Glutamatergic neuron (in vitro differentiated cells): ENCODE data around the gene GYG1. TPM values are rescaled to one million over a fixed set of nuclear protein-coding genes. Genes with fewer than 3 reads are reported as not detected.

Source experiments
- DNase-seq: peaks from one replicate; pipeline ENCODE4 v3.0.0; 2022
- H3K27ac Mint-ChIP-seq: one replicate; pipeline ENCODE4 v1.8.0; 2020; ENCODE audit warnings: mild to moderate bottlenecking, mixed read lengths, inconsistent platforms; ENCODE audit not compliant: unreplicated experiment
- H3K27me3 Mint-ChIP-seq: one replicate; pipeline ENCODE4 v1.8.0; 2020; ENCODE audit warnings: mild to moderate bottlenecking, moderate library complexity, mixed read lengths, inconsistent platforms; ENCODE audit not compliant: unreplicated experiment
- H3K36me3 Mint-ChIP-seq: one replicate; pipeline ENCODE4 v1.8.0; 2020; ENCODE audit warnings: mild to moderate bottlenecking, mixed read lengths, inconsistent platforms; ENCODE audit not compliant: unreplicated experiment
- H3K4me1 Mint-ChIP-seq: one replicate; pipeline ENCODE4 v1.8.0; 2020; ENCODE audit warnings: mild to moderate bottlenecking, low read depth, mixed read lengths, inconsistent platforms; ENCODE audit not compliant: unreplicated experiment
- H3K4me3 Mint-ChIP-seq: one replicate; pipeline ENCODE4 v1.8.0; 2020; ENCODE audit warnings: mild to moderate bottlenecking, mixed read lengths, inconsistent platforms; ENCODE audit not compliant: unreplicated experiment
- H3K9me3 Mint-ChIP-seq: one replicate; pipeline ENCODE4 v1.8.0; 2020; ENCODE audit warnings: mild to moderate bottlenecking, moderate library complexity, mixed read lengths, inconsistent platforms; ENCODE audit not compliant: unreplicated experiment
- total RNA-seq: library from RNA; stranded (reverse); fragmentation: NEBNext Ultra II Directional; extraction: Animal tissue kit (Norgen Biotek cat#: 25700); gene quantifications from one replicate; pipeline ENCODE4 v1.2.1, GENCODE V29; 2021; ENCODE audit not compliant: unreplicated experiment
- TF ChIP-seq, protein P1 (sequence below): fragments of 200-600 bp; sonication (generic); IDR thresholded peaks from one replicate; pipeline ENCODE4 v1.5.0; 2021; ENCODE audit not compliant: partially characterized antibody, unreplicated experiment

The GYG1 gene
- total RNA-seq, 1 donor from 2014 or later: 27.3 TPM

DNA sequence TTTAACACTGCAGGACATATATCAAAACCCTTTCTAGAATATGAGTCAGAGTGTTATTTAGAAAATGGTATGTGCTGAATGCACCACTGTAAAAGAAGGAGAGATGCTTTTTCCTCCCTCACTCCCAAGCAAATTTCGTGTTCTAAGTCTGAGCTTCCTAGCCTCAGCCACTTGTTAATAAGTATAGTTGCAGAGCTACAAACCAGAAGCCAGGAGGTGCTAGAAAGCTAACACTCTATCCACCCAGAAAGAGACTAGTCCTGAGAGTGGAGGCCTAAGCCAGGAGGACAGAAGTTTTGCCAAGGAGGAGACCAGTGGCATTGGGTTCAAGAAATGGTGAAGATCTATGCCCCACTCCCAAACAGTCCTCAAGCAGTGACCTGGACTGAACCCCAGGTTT lies 40.5 kb upstream of the GYG1 start:
- no peak overlapping the region for H3K4me3 Mint-ChIP-seq
- H3K27me3 Mint-ChIP-seq: no peaks in the 10 kb centered on the region
- no peaks in the 10 kb centered on the region for H3K36me3 Mint-ChIP-seq
- H3K9me3 Mint-ChIP-seq: no peaks in the 10 kb centered on the region
- H3K4me1 Mint-ChIP-seq: peaks cover 2% of the 10 kb centered on the region
- no peak for DNase-seq
- no peak overlapping the region for H3K27ac Mint-ChIP-seq
- TF ChIP-seq, protein P1, sequence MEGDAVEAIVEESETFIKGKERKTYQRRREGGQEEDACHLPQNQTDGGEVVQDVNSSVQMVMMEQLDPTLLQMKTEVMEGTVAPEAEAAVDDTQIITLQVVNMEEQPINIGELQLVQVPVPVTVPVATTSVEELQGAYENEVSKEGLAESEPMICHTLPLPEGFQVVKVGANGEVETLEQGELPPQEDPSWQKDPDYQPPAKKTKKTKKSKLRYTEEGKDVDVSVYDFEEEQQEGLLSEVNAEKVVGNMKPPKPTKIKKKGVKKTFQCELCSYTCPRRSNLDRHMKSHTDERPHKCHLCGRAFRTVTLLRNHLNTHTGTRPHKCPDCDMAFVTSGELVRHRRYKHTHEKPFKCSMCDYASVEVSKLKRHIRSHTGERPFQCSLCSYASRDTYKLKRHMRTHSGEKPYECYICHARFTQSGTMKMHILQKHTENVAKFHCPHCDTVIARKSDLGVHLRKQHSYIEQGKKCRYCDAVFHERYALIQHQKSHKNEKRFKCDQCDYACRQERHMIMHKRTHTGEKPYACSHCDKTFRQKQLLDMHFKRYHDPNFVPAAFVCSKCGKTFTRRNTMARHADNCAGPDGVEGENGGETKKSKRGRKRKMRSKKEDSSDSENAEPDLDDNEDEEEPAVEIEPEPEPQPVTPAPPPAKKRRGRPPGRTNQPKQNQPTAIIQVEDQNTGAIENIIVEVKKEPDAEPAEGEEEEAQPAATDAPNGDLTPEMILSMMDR: no peak

DNA sequence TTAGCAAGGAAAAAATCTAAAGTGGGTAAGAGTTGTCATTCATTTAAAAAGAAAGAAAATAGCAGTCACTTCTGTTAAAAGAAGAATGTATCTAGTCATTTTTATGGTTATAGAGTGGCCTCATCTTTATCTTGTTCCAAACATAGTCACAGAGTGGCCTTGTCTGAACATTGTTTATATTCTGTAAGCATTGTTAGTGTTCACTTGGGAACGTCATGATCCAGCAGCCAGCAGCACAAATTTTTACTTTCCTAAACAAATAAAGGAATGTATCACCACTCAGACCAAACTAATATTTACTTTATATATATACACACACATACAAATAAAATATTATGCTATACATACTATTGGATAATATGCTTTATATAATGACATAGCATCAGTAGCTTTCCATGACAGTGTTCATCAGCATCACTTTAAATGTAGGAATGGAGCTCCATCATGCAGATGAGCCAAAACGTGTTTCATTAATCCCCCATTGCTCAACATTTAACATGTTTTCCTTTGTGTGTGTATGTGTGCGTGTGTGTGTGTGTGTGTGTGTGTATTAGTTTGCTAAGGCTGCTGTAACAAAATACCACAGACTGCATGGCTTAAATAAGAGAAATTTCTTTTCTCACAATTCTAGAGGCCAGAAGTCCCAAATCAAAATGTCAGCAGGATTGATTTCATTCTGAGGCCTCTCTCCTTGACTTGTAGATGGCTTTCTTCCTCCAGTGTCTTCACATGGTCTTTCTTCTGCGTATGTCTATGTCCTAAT lies 39.6 kb upstream of the GYG1 start:
- H3K9me3 Mint-ChIP-seq: no peaks in the 10 kb centered on the region
- H3K4me3 Mint-ChIP-seq: no peak overlapping the region
- no peaks in the 10 kb centered on the region for H3K36me3 Mint-ChIP-seq
- H3K4me1 Mint-ChIP-seq: peaks cover 4% of the 10 kb centered on the region
- no peak for DNase-seq
- TF ChIP-seq, protein P1: no peak
- no peak overlapping the region for H3K27ac Mint-ChIP-seq
- H3K27me3 Mint-ChIP-seq: no peaks in the 10 kb centered on the region

DNA sequence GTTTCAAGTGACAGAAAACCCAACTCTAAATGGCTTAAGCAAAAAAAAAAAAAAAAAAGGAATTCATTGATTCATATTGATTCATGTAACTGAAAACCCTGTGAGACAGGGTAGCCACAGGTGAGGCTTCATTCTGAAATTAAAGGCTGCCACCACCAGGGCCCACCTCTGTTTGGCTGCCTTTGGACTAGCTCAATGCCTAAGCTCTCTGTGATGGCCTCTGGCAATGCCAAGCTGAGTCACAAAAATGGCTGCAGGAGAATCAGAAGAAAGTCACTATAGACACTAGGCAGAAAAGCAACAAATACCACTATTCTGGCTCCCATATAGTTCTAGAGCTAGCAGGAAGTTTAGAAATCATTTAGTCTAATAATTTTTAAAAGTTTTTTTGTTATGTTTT lies 38.2 kb upstream of the GYG1 start:
- H3K9me3 Mint-ChIP-seq: no peaks in the 10 kb centered on the region
- no peaks in the 10 kb centered on the region for H3K36me3 Mint-ChIP-seq
- no peak for DNase-seq
- TF ChIP-seq, protein P1: no peak
- H3K4me1 Mint-ChIP-seq: peaks cover 4% of the 10 kb centered on the region
- H3K4me3 Mint-ChIP-seq: no peak overlapping the region
- H3K27me3 Mint-ChIP-seq: no peaks in the 10 kb centered on the region
- H3K27ac Mint-ChIP-seq: no peak overlapping the region

DNA sequence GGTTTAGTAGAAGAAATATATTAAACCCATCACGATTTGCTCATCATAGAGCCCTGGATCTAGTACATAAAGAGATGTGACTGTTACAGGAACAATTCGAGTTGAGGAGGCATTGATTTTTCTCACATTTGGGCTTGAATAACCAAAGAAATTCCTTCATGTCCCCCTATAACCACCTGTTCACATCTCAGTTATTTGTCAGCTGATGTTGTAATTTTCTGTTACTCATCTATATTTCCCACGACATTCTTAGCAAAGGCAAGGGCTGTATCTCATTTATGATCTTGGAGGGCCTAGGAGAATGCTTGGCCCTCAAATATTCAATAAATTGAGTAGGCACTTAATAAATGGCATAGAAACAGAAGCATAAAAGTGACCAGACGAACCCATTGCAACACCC lies 36.4 kb upstream of the GYG1 start:
- Mint-ChIP-seq H3K4me3 (no peak overlapping the region), H3K36me3 (no peaks in the 10 kb centered on the region), H3K27me3 (no peaks in the 10 kb centered on the region), H3K27ac (no peak overlapping the region), H3K9me3 (peaks cover 1% of the 10 kb centered on the region), H3K4me1 (peaks cover 4% of the 10 kb centered on the region)
- DNase-seq: no peak
- TF ChIP-seq, protein P1: no peak

DNA sequence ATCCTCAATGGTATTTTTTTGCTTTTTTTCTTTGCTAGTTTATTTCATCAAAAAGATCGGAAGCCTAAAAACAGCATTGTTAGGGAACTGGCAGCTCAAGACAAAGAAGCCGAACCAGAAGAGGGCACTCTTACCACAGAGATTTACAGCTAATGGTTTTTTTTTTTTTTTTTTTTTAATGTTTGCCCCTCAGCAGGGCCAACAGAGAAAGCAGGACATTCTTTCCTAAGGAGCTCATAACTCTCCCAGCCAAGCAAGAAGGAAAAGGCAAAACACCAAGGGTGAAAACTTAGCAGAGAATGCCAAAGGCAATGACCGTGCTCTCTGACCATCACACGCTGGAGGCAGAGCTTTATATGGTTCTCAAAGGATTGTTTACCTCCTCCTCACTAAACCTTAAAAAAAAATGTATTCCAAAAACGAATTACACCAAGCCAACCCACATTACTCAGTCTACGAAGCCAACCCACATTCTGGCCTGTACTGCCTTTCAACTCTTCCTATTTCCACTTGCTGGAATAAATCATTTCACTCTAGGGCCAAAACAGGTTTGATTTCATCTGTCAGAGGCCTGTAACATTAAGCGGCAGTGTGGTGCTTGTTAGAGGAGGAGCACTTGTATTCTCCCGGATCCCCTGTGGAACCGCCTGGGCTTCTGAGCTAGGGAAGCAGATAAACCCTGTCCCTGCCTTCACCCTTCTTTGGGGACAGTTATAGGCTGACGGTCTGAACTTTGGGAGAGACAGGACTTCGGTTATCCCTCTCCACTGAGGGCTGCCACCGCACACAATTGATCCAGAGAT lies 35.6 kb upstream of the GYG1 start:
- TF ChIP-seq, protein P1: no peak
- Mint-ChIP-seq H3K27ac (no peak overlapping the region), H3K9me3 (peaks cover 1% of the 10 kb centered on the region), H3K27me3 (no peaks in the 10 kb centered on the region), H3K4me1 (peaks cover 4% of the 10 kb centered on the region), H3K36me3 (no peaks in the 10 kb centered on the region), H3K4me3 (no peak overlapping the region)
- no peak for DNase-seq
